ENCODE results near the gene ELAC2. TPM values are rescaled to one million over a fixed set of nuclear protein-coding genes. Genes with fewer than 3 reads are reported as not detected.

The ELAC2 gene, protein sequence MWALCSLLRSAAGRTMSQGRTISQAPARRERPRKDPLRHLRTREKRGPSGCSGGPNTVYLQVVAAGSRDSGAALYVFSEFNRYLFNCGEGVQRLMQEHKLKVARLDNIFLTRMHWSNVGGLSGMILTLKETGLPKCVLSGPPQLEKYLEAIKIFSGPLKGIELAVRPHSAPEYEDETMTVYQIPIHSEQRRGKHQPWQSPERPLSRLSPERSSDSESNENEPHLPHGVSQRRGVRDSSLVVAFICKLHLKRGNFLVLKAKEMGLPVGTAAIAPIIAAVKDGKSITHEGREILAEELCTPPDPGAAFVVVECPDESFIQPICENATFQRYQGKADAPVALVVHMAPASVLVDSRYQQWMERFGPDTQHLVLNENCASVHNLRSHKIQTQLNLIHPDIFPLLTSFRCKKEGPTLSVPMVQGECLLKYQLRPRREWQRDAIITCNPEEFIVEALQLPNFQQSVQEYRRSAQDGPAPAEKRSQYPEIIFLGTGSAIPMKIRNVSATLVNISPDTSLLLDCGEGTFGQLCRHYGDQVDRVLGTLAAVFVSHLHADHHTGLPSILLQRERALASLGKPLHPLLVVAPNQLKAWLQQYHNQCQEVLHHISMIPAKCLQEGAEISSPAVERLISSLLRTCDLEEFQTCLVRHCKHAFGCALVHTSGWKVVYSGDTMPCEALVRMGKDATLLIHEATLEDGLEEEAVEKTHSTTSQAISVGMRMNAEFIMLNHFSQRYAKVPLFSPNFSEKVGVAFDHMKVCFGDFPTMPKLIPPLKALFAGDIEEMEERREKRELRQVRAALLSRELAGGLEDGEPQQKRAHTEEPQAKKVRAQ
- total RNA-seq: 10 to 100 TPM; 46.7 to 47.5 TPM
- long read RNA-seq, transcript ELAC2-201 (24 exons, 3,148 nt): major isoform, 101 of 134 reads
- long read RNA-seq, partial matches to known transcripts: 12 of 134 reads
- long read RNA-seq, other reads (novel, unspliced or antisense): 19 of 134 reads

DNA sequence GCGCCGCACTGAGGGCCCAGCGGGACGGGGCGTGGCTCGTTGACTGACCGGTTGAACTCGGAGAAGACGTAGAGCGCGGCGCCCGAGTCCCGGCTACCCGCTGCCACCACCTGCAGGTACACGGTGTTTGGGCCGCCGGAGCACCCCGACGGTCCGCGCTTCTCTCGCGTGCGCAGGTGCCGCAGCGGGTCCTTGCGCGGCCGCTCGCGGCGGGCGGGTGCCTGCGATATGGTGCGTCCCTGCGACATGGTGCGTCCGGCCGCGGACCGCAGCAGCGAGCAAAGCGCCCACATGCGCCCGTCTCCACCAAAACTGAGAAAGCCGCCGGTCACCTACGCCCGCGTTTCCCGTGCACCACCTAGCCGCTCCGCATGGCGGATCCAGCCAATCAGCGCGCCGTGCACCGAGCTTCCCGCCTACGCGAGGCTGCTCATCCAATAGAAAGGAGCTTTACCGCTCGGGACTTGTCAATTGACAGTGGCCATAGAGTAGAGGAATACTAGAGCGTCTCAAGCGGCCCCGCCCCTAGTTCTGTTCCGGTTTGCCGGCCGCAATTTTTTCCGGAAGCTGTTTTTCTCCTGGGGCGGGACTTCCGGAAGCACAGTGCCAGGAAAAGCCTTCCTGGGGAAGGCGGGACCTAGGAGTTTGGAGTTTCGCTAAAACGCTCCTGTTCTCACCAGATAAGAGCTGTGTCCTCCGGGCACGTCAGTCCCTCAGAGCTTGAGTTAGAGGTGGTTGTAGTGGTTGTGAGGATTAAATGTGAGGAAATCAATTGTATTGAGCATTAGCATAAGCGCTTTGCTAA, at the start of gene ELAC2:
Gene ELAC2, minus strand, starts transcription at position 373 of the 805 bp plus-strand sequence. Its CDS starts 80 bp downstream, at position 293.
- peak; percentile 98 for DNase-seq
- intact Hi-C loops (cut with DNase I): no loop called here

DNA sequence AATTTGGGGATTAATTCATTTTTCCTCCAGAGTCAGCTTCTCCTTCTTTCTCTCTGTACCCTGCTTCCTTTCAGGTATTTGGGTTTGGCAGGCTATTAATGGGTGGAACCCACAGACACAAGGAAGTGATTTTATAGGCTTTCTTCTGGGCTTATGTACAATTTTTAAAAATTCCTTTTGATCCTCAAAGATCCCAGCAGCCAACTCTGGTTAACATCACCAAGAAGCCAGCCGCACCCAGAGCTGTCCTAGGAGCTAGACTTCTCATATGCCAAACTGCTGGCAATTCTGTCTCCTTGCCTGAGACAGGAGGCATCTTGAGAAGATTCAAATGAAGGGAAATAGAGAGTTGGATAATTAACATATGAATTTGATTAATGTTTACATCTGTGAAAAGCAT, 47.2 kb upstream of the ELAC2 start:
- no peak for DNase-seq
- intact Hi-C loops (cut with DNase I): no loop called here

More for the DNA sequence above, at the start of gene ELAC2:
- peak; percentile 99 for ATAC-seq

DNA sequence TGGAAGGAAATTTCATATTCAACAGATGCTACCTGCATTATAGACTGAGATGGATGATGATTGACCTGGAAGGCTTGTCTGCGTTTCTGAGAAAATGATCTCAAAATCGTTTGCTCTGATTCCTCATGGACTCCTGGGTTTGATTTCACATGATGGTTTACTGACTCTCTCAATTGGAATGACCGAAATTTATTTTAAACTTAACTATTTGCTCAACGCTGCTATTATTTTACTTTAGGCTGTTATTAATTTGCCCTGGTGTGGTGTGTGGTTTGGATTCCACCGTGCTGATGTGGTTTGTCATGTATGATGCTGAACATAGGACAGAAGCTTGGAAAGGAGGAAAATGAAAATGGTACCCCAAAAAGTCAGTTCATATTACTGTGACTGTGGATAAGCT, 37.3 kb upstream of the ELAC2 start:
- ATAC-seq: no peak
- intact Hi-C loops (cut with DNase I): no loop called here

More for the DNA sequence above, 47.2 kb upstream of the ELAC2 start:
- no peak for ATAC-seq

DNA sequence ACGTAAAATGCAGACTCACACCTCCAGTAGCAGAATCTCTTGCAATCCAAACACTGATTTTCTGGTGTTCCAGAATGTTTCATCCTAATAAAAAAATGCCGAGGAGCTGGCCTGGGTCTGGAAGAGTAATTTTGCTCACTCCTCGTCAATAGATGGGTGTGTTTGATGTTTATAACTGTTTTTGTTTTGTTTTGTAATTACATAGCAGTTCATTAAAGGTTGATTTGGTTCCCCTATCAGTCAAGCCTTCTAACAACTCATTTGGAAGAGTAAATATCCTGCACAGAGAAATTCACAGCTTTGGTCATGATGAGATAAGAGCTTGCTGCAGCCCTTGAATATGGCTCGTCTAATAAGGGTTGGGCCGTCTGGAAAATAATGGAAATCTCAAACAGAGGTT, 36.8 kb upstream of the ELAC2 start:
- no peak for ATAC-seq
- no peak for DNase-seq
- intact Hi-C loops (cut with DNase I): no loop called here

More for the DNA sequence above, 37.3 kb upstream of the ELAC2 start:
- no peak for DNase-seq

DNA sequence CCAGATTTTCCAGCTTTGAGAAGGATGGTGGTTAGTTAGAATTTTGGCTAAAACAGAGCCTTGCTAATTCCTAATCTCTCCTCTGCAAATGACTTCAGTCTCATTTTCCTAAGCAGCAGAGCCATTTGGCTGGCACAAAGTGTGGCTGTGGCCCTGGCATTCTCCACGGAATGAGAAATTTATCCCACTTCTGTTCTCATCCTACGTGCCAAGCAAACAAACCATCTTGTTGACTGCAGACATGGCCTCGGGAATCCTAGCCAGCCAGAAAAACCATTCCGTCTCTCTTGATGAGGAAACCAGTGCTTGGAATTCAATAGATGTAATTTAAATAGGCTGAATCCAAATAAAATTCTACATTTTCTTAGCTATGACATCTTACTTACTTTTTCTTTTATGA, 34.1 kb upstream of the ELAC2 start:
- ATAC-seq (no peak), DNase-seq (no peak)
- intact Hi-C loops (cut with DNase I): no loop called here

DNA sequence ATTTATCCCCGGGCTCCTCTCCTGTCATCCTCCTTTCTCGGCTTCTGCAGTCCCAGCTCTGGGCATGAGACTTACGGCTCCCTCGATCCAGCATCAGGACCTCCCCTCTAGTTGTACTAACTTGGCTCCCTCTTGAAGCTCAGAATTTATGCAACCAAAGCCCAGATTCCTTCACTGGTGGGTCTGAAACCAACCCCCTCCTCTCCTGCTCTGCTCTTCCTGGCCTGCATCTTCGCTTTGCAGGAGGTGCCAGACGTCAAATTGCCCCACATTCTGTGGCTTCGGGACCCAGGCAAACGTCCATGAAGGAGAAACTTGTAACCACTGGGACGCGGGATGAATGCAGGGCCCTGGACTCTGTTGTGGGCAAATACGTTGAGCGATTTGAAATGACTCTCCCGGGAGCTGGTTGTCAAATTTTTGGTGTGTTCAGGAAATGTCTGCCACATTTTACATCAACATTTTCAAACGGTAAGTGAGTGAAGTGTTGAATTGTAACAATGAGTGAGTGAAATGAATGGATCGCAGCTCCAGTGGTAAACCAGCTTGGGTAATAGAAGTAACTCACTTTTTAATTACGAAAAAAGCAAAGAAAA, 29.3 kb upstream of the ELAC2 start:
- no peak for DNase-seq
- intact Hi-C loops (cut with DNase I): no loop called here
- ATAC-seq: no peak

DNA sequence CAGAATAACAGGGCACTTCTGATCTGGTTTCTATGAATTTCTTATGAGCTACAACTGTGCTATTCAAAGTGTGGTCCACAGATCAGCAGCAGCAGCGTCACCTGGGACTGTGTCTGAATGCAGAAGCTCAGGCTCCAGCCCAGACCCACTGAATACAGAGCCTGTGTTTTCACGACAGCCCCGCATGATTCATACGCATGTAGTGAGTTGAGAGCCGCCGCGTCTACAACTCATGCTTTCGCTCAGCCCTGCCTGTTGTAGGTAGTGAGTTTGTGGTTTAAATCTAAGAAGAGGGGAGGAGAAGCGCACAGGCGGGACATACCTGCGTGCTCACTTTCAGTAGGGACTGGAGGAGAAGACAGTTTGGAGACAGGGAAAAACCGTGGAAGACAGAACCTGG, 28.5 kb upstream of the ELAC2 start:
- no peak for DNase-seq
- ATAC-seq: no peak
- intact Hi-C loops (cut with DNase I): no loop called here

DNA sequence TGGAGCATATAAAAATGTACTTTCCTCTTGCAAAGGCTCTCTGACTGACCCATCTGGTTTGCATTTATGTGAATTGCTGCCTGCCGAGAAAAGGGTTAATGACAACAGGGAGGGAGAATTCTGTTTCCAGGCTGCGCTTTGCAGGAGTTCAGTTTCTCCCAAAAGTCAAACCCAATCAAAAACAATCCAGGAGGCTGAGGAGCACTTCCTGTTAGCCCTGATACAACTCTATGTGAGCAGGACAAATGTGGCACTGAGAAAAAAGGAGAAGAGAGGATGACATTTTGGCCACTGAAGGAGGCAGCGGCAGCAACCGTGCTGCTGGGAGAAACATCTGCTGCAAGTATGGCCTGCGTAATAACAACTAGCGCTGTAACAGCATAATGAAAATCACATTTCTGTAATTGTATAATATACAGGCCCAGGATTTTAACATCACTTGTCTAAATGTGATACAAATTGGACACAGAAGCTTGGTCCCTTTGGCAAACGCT, 26.8 kb upstream of the ELAC2 start:
- intact Hi-C loops (cut with DNase I): no loop called here
- ATAC-seq (no peak), DNase-seq (no peak)

DNA sequence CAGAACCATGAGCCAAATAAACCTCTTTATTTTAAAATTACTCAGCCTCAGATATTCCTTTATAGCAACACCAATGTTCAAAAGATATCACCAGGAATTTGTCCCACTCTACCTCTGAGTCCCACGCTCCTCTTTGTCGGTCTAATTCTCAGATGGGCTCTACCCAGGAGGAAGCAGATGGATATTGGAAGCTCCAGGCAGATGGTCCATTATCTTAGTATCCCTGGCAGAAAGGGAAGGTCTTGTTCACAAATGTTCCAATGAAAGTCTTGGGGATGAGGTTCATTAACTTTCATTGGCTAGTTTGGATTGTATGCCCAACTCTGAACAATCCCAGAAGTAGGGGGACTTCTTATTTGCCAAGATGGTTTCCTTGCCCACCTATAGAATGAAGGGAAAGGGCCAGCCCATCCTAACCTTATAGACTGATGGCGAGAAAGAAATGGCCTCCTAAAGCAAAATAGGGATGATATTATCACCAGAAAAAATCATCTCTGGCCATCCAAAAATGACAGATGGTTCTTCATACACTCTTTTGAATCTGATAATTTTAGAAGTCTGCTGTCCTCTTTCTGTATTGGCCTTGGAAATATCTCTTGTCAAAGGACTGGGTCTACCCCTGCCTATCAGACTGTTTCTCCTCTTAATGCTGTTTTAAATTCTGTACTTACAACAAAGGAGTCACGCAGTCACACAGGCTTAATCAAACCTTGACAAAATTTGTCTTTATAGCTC, 21.3 kb upstream of the ELAC2 start:
- ATAC-seq: no peak
- DNase-seq: no peak
- intact Hi-C loops (cut with DNase I): no loop called here

DNA sequence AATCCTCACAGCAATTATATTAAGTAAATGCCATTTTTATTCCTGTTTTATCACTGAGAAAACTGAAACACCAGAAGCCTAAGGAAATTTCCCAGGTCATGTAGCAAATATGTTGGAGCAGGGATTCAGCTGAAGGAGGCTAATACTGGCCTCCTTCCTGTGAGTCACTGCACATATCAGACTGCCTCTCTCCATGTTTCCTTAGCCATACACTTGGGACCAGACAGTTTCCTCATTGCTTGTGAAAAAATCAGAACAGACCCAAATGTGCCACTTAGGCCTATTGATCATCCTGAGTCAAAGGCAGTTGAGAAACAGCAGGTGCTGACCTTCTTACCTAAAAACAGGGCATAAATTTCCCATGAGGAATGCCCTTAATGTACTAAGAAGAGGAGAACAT, 18.9 kb upstream of the ELAC2 start:
- ATAC-seq (no peak), DNase-seq (no peak)
- intact Hi-C loops (cut with DNase I): no loop called here

DNA sequence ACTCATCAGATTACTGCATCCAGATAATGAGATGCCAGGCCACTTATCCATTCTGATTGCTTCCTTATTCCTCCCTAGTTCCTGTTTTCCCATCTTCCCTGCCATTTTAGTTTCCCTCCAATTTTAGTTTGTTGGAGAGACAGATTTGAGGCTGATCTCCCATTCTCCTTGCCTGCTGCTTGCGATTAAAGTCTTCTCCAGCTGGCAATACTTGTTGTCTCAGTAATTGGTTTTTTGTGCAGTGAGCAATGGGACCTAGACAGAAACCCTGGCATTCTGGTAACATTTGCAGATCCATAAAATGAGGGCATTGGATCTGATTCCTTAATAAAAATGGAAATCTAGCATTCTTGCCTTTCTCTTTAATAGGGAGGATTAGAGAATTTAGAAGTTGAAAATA, 17.6 kb upstream of the ELAC2 start:
- no peak for ATAC-seq
- DNase-seq: no peak
- intact Hi-C loops (cut with DNase I): no loop called here

DNA sequence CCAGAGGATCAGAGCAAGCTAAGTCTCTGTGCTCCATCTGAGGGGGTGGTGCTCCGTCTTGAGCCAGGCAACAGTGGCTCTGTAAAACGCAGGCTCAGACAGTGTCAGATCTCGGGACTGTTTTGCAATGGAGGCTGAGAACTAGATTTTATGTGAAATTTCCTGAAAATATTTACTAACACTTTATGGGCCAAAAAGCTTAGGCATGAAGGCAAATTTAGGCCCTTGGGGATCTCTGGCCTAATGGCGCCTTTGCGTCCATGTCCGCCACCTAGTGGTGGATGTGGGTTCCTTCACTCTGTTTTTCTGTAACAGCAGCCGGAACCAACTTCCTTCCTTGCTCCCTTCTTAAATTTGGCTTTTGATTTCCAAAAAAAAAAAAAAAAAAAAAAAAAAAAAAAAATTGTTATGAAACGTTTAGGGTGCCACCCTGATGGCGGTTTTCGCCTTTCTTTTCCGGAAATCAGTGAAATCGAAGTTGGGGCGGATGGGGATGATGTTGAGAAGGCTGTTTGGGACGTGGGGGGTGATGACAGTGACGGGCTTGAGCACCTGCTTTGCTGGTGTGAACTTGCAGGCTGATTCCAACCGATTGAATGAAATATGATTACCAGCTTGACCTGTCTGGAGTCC, 14.0 kb upstream of the ELAC2 start:
- intact Hi-C loops (cut with DNase I): no loop called here
- peak; percentile 56 for DNase-seq
- peak; percentile 68 to 77 for ATAC-seq

DNA sequence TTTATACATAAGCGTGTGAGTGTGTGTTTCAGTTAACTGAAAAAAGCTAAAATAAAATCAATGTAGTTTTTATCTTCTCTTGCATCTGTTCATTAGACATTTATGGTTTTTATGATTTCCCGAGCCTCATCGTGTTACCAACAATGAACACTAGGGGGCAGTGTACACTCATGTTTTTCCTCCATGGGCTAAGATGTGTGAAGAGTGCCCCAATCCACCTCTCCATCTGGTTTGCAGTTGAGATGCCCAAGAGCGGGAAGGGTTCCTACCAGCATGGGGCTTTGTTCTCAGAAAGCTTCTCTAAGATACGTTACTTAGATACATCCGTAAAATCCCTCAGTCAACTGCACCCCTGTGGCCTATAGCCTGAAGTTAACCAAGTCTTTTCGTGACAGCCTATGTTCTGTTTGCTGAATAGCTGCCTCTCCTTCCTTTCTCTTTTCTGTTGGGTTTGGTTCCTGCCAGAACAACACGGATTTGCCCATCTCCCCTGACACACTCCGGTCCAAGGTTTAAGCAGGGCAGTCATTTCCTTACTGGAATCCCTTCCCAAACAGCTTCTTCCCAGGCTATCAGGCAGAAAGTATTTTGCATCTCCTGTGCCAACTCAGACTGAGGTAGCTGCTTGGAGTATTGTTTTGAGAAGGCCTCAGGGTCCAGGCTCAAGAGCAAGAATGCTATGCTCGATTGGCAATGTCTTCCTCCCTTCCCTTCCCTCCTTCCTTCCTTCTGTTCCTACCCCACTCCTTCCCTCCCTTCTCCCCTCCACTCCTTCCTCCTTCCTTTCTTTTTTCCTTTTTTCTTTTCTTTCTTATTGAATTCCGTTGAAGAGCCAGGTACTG, 12.9 kb upstream of the ELAC2 start:
- DNase-seq: no peak
- intact Hi-C loops (cut with DNase I): no loop called here
- ATAC-seq: peak; percentile 33 to 65

DNA sequence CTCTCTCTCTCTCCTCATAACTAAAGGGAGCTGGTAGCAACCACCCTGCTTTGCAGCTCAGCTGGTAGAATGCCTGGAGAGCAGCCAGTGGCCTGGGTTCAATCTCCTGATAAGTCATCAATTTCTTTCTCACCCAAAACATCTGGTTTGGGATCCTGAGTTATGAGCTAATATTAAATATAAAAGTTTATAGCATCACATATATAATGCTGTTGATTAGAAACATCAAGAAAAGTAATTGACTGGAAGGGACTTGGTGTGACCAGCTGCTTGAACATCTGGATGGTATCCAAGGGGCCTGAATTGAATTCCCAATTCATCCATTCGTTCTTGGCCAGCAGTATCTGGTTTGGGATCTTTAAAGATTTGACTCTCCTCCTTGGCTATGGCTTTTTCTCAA, 12.2 kb upstream of the ELAC2 start:
- ATAC-seq (no peak), DNase-seq (no peak)
- intact Hi-C loops (cut with DNase I): no loop called here

DNA sequence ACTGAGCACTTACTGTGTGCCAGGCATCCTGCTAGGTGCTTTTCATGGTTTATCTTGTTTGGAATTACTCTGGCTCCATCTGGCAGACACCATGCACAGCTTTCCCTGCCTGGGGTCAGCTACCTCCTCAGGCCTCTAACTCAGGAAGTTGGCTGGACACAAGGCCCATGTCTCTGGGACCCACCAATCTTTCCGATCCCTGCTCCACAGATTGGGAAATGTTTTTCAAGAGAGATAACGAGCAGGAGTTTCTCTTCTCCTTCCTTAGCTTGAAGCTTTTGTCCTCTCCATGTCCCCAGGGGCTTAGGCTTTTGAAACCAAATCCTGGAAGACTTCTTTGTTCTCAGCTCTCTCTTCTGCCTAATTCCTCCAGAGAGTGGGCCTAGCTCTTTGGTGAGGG, 11.5 kb upstream of the ELAC2 start:
- no peak for ATAC-seq
- intact Hi-C loops (cut with DNase I): no loop called here
- DNase-seq: no peak

DNA sequence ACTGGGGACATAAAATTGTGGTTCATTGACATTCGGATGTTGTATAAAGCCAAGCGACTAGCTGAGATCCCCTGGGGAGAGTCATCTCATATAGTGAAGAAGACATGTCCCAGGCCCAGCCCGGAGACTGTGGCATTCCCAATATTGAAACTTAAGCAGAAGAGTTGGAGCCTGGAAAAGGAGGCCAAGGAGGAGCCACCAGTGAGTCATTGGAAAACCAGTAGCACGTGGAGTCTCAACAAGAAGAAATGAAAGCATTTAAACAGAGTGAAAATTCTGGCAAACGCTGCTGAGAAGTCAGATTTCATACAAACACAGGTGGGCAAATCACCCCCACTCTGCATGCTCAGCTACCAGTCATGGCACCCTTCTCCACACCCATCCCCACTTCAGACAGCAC, 9.4 kb upstream of the ELAC2 start:
- no peak for DNase-seq
- no peak for ATAC-seq
- intact Hi-C loops (cut with DNase I): no loop called here

DNA sequence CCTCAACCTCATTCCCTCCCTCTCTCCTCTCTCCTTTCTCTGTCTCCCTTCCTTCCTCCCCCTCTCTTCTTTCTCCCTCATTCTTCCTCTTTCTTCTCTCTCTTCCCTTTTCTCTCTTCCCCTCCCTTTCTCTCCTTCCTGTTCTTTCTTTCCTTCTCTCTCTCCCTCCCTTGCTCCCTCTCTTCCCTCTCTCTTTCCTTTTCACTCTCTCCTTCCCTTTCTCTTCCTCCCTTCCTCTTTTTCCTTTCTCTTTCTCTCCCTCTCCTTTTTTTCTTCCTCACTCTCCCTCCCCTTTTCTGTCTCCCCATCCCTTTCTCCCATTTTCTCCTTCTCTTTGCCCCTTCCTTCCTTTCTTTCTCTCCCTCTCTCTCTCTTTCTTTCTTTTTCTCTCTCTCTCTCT, 7.9 kb upstream of the ELAC2 start:
- no peak for DNase-seq
- intact Hi-C loops (cut with DNase I): no loop called here
- ATAC-seq: no peak
